ENCODE data around the gene GASK1A.

GRCh38 chr3:43036621-43037423 lies 57.7 kb downstream of the GASK1A start:
- TF ChIP-seq CTCF (IDR thresholded peaks at IDR 0.05; ENCODE audit: insufficient read depth, low read length, poor library complexity, severe bottlenecking), result no peak
- TF ChIP-seq EZH2phosphoT487 (conservative IDR thresholded peaks at IDR 0.05; ENCODE audit: low read length), result no peak

Measured in SU-DHL-6 (cell line).